Measurements from ENCODE around the gene PRELP.

GRCh38 chr1:203516184-203516583 is 40.6 kb downstream of the PRELP start:
- TF ChIP-seq EZH2 (IDR thresholded peaks at IDR 0.05; ENCODE audit: borderline replicate concordance, insufficient read depth, low read depth, low read length, poor library complexity, severe bottlenecking) (no peak), CTCF (IDR thresholded peaks at IDR 0.05) (no peak)

Measured in B cell (primary cell).